Activated CD4-positive, alpha-beta T cell treated with anti-CD3 and anti-CD28 coated beads, Interleukin-2, amount 10 ng/mL, durations not matched to agents 24 days and 14 days (primary cell): Measurements from ENCODE around the gene RNU1-2. TPM values are rescaled to one million over a fixed set of nuclear protein-coding genes. Genes with fewer than 3 reads are reported as not detected.
"Not testable (repeated sequence)": the region's sequence is repeated elsewhere in the genome, so short reads cannot be mapped to it uniquely, and the experiment has no call there.

ENCODE experiments used
- DNase-seq: peaks from one replicate; pipeline ENCODE4 v3.0.0; 2022
- H3K27ac Mint-ChIP-seq: one replicate; pipeline ENCODE4 v1.8.0; 2022; ENCODE audit warnings: mild to moderate bottlenecking, mixed read lengths
- H3K27me3 Mint-ChIP-seq: one replicate; pipeline ENCODE4 v1.8.0; 2022; ENCODE audit warnings: mixed read lengths
- H3K36me3 Mint-ChIP-seq: one replicate; pipeline ENCODE4 v1.8.0; 2022; ENCODE audit warnings: low read depth, mild to moderate bottlenecking, mixed read lengths
- H3K4me1 Mint-ChIP-seq: one replicate; pipeline ENCODE4 v1.8.0; 2021; ENCODE audit warnings: mixed read lengths
- H3K4me3 Mint-ChIP-seq: one replicate; pipeline ENCODE4 v1.8.0; 2022; ENCODE audit warnings: mild to moderate bottlenecking, moderate library complexity, mixed read lengths
- H3K9me3 Mint-ChIP-seq: one replicate; pipeline ENCODE4 v1.8.0; 2021; ENCODE audit warnings: mixed read lengths
- intact Hi-C: fragments of 100-400 bp; cut with micrococcal nuclease; formaldehyde crosslinking; loops from one replicate; pipeline ENCODE4 v1.15.1; 2023
- total RNA-seq: library from RNA; stranded (reverse); gene quantifications from 2 replicates; pipeline ENCODE4 v1.2.3, GENCODE V29; 2022

RNU1-2 gene
- total RNA-seq, 1 donor from 2014 or later: 1,962 TPM

DNA sequence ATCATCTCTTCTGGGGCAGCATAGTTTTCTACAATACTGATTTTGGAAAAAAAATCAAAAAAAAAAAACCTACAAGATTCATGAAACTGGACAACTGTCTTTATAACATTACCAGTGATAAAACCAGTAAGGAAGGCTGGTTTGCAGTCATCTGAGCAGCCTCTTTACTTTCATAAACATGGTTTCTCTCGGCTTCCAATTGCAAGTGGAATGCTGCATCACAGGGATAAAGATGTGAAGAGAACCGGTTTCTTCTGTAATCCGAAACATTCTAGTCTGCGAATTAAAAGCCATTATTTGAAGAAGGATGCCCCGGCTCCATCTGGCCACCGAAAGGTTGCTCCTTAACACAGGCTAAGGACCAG lies 565 bp upstream of the RNU1-2 start:
- H3K9me3 Mint-ChIP-seq, H3K36me3 Mint-ChIP-seq, DNase-seq: not testable (repeated sequence)
- H3K4me1 Mint-ChIP-seq: peaks cover 26% of the 10 kb centered on the region
- H3K27me3 Mint-ChIP-seq: peaks cover 24% of the 10 kb centered on the region
- H3K27ac Mint-ChIP-seq: peak overlapping the region; percentile 100
- H3K4me3 Mint-ChIP-seq: peak overlapping the region; percentile 89
- intact Hi-C loops: loop anchor here (1.0 kb wide), 1 partner anchor 10 kb away; no protein-coding TSS in a partner anchor

DNA sequence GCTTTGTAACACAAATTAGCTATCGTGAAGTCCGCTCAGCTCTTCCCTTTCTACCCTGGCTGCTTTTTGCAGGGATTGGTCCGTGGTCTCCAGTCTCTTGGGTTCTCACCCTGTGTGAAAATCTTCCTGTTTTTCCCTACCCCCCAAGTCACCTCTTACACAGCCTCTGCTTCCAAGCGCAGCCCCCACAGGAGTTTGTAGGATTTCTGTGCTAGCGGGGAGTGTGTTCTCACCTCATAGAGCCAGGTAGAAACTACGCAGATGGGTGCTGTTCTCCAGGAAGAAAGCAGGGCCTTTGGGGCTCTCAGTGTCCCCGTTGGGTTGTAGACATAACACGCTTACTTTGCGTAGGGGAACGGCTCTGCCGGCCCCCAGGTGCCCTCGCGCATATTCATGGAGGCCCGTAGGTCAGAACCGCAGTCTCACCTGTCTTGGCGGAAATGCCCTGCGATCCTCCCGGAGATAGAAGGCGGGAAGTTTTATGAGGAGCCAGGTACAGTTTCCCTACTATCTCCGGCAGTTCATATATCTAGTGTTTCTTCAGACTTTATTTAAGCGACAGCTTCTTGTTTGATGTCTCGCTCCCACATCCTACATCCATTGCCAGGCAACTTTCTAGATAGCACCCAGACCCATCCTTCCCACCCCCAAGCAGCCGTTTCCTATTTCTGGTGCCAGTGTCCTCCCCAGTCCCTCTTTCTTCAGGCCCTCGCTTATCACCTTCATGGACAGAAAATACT lies 706 bp downstream of the RNU1-2 start:
- H3K4me3 Mint-ChIP-seq: peak overlapping the region; percentile 89
- peaks cover 34% of the 10 kb centered on the region for H3K4me1 Mint-ChIP-seq
- H3K36me3 Mint-ChIP-seq, intact Hi-C loops, H3K9me3 Mint-ChIP-seq: not testable (repeated sequence)
- DNase-seq: peak; percentile 94
- peaks cover 14% of the 10 kb centered on the region for H3K27me3 Mint-ChIP-seq
- peak overlapping the region; percentile 100 for H3K27ac Mint-ChIP-seq

DNA sequence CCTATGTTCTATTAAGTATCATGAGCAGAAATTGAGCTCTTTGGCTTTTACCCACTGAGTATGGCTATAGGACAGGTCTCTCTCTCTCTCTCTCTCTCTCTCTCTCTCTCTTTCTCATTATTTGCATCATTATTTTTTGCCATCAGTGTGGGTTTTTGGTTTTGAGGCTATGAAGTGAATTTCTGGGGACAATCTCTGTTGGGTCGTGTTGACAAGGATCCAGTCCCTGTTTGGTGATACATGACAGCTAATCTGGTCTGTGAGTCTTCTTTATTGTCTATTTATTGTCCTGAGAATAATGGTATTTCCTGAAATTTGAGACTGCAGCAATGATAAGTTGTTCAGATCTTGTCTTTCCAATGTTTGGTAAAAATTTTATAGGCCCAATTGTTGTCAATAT lies 1.9 kb downstream of the RNU1-2 start:
- Mint-ChIP-seq H3K4me3 (peak overlapping the region; percentile 25), H3K27ac (peak overlapping the region; percentile 78), H3K4me1 (peaks cover 37% of the 10 kb centered on the region)
- intact Hi-C loops, H3K36me3 Mint-ChIP-seq, H3K9me3 Mint-ChIP-seq, DNase-seq, H3K27me3 Mint-ChIP-seq: not testable (repeated sequence)

DNA sequence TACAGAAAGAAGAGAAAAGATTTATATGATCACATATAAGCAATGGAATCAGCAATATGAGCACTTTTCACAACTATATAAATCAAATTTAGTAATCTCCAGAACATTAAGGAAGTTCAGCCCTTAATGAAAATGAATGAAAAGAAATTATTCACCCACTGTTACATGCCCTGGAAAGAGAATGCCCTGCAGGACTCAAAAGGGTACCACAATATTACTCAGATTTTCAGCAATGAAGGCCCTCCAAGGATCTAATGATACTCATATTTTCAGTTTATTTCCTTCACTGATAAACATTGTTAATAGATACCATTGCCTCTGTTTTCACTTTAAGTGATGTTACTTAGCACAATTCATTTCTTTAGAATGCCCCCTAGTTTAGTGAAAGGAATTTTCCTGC lies 2.5 kb downstream of the RNU1-2 start:
- DNase-seq, H3K36me3 Mint-ChIP-seq, intact Hi-C loops, H3K4me3 Mint-ChIP-seq, H3K9me3 Mint-ChIP-seq, H3K27me3 Mint-ChIP-seq: not testable (repeated sequence)
- Mint-ChIP-seq H3K4me1 (peaks cover 42% of the 10 kb centered on the region), H3K27ac (peak overlapping the region; percentile 10)

DNA sequence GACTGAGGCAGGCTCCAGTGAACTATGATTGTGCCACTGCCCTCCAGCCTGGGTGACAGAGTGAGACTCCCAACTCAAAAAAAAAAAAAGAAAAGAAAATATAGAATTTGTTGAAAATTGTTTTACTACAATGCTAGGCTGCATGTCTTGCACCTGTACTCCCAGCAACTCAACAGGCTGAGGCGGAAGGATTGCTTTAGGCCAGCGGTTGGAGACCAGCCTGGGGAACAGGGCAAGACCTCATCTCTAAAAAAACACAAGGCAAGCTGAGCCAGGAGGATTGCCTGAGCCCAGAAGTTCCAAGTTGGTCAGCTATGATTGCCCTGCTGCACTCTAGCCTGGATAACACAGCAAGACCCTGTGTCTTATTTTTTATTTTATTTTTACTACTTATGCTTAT lies 3.2 kb downstream of the RNU1-2 start:
- H3K27me3 Mint-ChIP-seq, H3K27ac Mint-ChIP-seq, DNase-seq, H3K9me3 Mint-ChIP-seq, H3K36me3 Mint-ChIP-seq, H3K4me3 Mint-ChIP-seq, intact Hi-C loops: not testable (repeated sequence)
- H3K4me1 Mint-ChIP-seq: peaks cover 48% of the 10 kb centered on the region

DNA sequence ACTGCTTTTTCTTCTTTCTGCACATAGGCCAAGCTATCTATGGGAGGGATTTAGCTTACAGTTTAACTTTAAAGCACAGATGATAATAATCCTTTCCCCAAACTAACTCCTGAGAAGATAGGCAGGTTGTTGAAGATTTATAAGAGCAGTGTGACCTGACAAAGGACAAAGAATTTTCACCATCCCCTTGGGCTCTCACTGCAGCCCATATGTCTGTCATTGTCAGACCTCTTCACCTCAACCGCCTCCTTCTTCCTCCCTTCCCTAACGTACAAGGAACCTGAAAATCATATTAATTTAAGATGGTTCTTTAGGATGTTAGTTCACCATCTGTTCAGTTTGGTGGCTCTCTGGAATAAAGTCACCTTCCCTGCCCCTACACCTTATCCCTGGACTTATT lies 5.0 kb downstream of the RNU1-2 start:
- no peak overlapping the region for H3K4me3 Mint-ChIP-seq

DNA sequence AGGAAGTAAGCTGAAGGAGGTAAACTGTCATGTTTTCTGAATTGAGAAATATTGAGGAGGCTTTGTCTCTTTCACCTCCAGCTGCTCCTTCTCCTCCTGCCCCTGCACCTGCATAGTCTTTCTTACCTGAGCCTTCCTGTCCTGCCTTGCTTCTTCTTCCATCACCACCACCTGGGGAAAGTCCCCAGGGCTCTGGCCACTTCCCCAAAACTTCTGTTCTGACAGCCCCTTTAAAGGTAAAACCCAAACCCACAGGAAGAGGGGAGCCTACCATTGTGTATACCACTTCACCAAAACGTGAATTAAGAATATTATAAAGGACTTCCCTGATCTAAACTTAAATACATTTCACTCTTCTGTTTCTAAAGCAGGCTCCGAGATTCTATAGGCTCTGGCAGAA lies 5.6 kb downstream of the RNU1-2 start:
- H3K9me3 Mint-ChIP-seq, H3K27me3 Mint-ChIP-seq, DNase-seq, H3K4me3 Mint-ChIP-seq, H3K27ac Mint-ChIP-seq, H3K36me3 Mint-ChIP-seq: not testable (repeated sequence)
- peaks cover 33% of the 10 kb centered on the region for H3K4me1 Mint-ChIP-seq
- intact Hi-C loops: loop anchor here (10.0 kb wide), 1 partner anchor 537 kb away; the partner anchor contains the start of gene SZRD1

More for the DNA sequence above, 5.0 kb downstream of the RNU1-2 start:
- Mint-ChIP-seq H3K9me3 (no peaks in the 10 kb centered on the region), H3K27ac (no peak overlapping the region), H3K36me3 (peaks cover 2% of the 10 kb centered on the region), H3K4me1 (peaks cover 38% of the 10 kb centered on the region), H3K27me3 (peaks cover 4% of the 10 kb centered on the region)
- intact Hi-C loops: loop anchor here (10.0 kb wide), 1 partner anchor 536 kb away; the partner anchor contains the start of gene SZRD1
- no peak for DNase-seq

DNA sequence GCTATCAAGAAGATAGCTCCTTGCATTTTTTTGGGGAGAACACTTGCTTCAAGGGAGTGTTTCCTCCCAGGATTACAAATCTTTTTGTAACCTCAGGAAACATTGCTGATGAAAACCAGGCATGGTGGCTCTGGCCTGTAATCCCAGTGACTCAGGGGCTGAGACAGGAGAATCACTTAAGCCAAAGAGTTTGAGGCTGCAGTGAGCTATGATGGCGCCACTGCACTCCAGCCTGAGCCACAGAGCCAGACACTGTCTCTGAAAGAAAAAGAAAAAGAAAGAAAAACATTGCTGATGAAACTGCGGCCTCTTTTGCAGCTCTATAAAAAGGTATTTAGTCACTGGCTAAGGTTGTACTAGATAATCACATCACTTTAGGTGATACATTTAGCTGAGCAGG lies 7.3 kb downstream of the RNU1-2 start:
- Mint-ChIP-seq H3K9me3 (no peaks in the 10 kb centered on the region), H3K36me3 (peaks cover 3% of the 10 kb centered on the region), H3K27ac (no peak overlapping the region), H3K4me3 (no peak overlapping the region), H3K4me1 (peaks cover 24% of the 10 kb centered on the region), H3K27me3 (peaks cover 1% of the 10 kb centered on the region)
- DNase-seq: no peak
- intact Hi-C loops: loop anchor here (10.0 kb wide), 1 partner anchor 538 kb away; the partner anchor contains the start of gene SZRD1

DNA sequence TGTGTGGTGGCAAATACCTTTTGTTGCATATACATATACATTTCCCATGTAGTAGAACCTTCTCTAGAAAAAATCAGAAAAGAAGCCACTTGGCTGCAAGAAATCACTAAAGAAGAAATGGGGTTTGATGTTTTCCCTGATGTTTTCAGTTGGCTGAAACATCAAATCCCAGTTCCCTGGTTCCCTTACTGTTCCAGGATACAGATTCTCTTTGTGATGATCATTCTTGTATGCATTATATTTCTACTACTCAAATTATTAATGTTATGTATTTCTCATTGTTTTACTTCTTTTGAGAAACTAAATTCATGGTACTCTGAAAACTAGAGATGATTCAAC lies 7.6 kb downstream of the RNU1-2 start:
- DNase-seq: no peak
- no peak overlapping the region for H3K27ac Mint-ChIP-seq
- H3K27me3 Mint-ChIP-seq: peaks cover 1% of the 10 kb centered on the region
- intact Hi-C loops: loop anchor here (10.0 kb wide), 1 partner anchor 539 kb away; the partner anchor contains the start of gene SZRD1
- H3K36me3 Mint-ChIP-seq: peaks cover 3% of the 10 kb centered on the region
- H3K4me1 Mint-ChIP-seq: peaks cover 24% of the 10 kb centered on the region
- H3K4me3 Mint-ChIP-seq: no peak overlapping the region
- no peaks in the 10 kb centered on the region for H3K9me3 Mint-ChIP-seq

DNA sequence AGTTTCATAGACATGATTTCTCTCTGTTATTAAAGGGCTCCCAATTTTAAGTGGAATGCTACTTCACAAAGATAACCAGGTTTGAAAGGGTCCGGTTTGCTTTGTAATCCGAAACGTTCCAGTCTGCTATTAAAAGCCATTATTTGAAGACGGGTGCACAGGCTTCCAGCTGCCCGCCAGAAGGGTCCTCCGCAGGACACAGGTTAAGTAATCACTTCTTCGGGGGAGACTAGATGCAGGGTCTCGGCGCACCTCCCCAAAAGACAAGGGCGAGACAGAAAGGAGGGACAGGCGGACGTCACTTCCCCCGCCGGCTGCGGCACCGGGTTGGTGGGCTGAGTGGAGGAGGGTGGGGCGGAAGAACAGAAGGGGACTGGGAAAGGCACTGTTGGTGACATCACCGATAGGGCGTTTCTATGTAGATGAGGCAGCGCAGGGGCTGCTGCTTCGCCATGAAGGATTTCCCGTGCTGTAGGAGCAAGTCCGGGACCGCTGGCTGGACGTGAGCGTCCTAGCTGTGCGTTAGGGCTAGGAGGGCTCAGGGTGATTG lies 8.9 kb downstream of the RNU1-2 start:
- Mint-ChIP-seq H3K27ac (no peak overlapping the region), H3K36me3 (peaks cover 3% of the 10 kb centered on the region), H3K27me3 (peaks cover 1% of the 10 kb centered on the region), H3K4me1 (peaks cover 24% of the 10 kb centered on the region), H3K4me3 (no peak overlapping the region), H3K9me3 (no peaks in the 10 kb centered on the region)
- intact Hi-C loops: loop anchor here (1.0 to 10.0 kb wide), 5 partner anchors 9 to 540 kb away; partner anchors contain the start of genes RNU1-1, RNU1-2, SDHB and SZRD1
- peak; percentile 100 for DNase-seq

DNA sequence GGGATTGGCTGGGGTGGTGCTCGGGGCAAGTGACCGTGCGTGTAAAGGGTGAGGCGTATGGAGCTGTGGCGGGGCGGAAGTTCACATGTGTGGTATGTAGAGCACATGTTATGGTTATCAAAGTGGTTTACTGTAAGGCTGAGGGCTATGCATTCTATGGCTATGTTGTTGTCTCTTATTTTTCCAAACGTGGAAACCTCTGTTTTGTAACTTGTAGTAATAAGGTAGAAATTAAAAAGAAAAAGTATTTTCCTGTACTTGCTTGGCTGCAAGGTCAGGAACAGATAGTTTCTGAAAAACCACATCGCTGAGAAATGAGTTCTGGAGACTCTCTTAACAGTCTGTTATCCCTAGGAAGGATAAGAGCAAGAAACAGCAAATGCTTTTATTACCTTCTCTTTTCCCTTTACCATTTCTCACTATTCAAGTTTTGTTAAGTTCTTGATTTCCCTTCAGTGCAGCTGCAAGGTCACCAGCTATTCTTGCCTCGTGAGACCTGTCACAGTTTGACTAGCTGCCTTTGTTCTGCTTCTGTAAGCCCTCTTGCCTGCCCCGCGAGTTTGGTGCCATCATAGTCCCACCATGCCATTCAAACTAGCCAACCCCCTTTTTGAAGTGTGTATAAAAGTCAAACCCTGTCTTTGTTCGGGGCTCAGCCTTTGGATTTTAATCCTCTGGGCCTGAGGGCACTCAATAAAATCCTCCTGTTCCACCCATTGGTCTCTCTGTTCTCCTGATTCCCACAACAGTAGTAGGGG lies 9.5 kb downstream of the RNU1-2 start:
- no peak overlapping the region for H3K27ac Mint-ChIP-seq
- intact Hi-C loops: loop anchor here (1.0 to 10.0 kb wide), 5 partner anchors 8 to 540 kb away; partner anchors contain the start of genes RNU1-1, RNU1-2, SDHB and SZRD1
- no peaks in the 10 kb centered on the region for H3K9me3 Mint-ChIP-seq
- H3K36me3 Mint-ChIP-seq: peaks cover 3% of the 10 kb centered on the region
- peaks cover 25% of the 10 kb centered on the region for H3K4me1 Mint-ChIP-seq
- peak; percentile 85 for DNase-seq
- H3K27me3 Mint-ChIP-seq: peaks cover 3% of the 10 kb centered on the region
- no peak overlapping the region for H3K4me3 Mint-ChIP-seq

DNA sequence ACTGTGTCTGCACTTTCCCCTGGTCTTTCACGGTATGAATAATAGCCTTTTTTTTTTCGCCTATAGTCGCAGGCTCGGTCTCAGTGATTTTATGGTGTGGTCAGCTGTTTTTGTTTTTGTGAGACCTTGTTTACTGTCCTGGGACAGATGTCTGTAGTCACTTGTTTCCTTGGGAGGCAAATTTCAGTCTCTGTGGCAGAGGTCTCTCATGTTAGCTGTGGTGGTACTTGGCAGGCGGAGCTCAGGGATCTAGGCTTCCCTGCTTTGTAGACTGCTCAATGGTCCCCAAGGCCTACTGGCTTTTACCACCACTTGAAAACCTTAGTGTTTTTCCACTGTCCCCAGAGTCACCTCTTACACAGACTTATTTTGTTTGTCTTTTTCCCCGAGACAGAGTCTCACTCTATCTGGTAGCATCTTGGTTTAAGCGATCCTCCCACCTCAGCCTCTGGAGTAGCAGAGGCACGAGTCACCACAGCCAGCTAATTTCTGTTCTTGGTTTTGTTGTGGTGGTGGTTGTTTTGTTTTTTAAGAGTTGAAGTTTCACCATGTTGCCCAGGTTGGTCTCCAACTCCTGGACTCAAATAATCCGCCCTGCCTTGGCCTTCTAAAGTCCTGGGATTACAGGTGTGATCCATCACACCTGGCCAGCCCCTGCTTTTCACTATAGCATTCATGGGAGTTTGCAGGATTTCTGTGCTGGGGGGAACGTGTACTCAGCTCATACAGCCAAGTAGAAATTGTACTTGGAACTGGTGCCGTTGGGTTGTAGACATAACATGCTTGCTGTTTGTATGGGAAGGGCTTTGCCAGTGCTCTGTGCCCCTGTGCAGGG lies 10.3 kb downstream of the RNU1-2 start:
- no peak for DNase-seq
- Mint-ChIP-seq H3K27me3 (peaks cover 3% of the 10 kb centered on the region), H3K4me3 (no peak overlapping the region), H3K9me3 (no peaks in the 10 kb centered on the region), H3K36me3 (peaks cover 3% of the 10 kb centered on the region), H3K27ac (no peak overlapping the region), H3K4me1 (peaks cover 20% of the 10 kb centered on the region)
- intact Hi-C loops: loop anchor here (1.0 to 10.0 kb wide), 5 partner anchors 7 to 541 kb away; partner anchors contain the start of genes RNU1-1, RNU1-2, SDHB and SZRD1

DNA sequence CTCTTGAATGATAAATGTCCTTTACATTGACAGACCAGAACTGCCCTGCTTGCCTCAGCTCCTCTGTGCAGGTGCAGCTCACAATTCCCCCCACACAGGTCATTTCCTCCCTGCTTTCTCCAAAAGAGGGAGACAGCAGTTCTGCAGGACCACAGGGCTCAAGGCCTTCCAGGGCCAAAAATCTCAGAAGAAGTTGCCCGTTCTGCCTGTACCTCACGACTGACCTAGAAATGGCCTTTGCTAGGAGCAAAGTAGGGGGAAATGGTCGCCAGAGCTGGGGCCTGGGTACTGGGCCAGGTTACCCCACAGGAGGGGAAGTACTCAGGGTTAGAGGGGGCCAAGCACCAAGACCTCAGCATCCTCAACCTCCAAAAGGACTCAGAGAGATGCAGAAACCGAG lies 11.1 kb downstream of the RNU1-2 start:
- DNase-seq: no peak
- Mint-ChIP-seq H3K27ac (no peak overlapping the region), H3K36me3 (peaks cover 3% of the 10 kb centered on the region), H3K4me3 (no peak overlapping the region), H3K9me3 (no peaks in the 10 kb centered on the region), H3K4me1 (peaks cover 18% of the 10 kb centered on the region), H3K27me3 (peaks cover 9% of the 10 kb centered on the region)
- intact Hi-C loops: loop anchor here (10.0 kb wide), 1 partner anchor 542 kb away; the partner anchor contains the start of gene SZRD1
